Fibroblast of the aortic adventitia (primary cell): ENCODE data around the gene SLAIN2. TPM values are rescaled to one million over a fixed set of nuclear protein-coding genes. Genes with fewer than 3 reads are reported as not detected.
"Not testable (repeated sequence)": the region's sequence is repeated elsewhere in the genome, so short reads cannot be mapped to it uniquely, and the experiment has no call there.

Source experiments
- DNase-seq: peaks from one replicate; pipeline ENCODE4 v3.0.0-alpha.2; 2010; ENCODE audit warnings: low read depth
- H3K4me3 ChIP-seq: 2 replicates; pipeline ENCODE4 v1.5.1; 2011; ENCODE audit warnings: low read depth, mild to moderate bottlenecking, control low read depth, low read length, moderate library complexity
- CTCF ChIP-seq: IDR thresholded peaks from 2 replicates; pipeline ENCODE4 v1.5.1; 2011; ENCODE audit warnings: mild to moderate bottlenecking, low read length, control low read depth, inconsistent platforms; ENCODE audit not compliant: insufficient read depth
- total RNA-seq: library from RNA; depleted of rRNA; stranded (reverse); fragments of >200 nt; gene quantifications from 2 replicates; pipeline ENCODE4 v1.2.3, GENCODE V29; 2012; ENCODE audit warnings: low replicate concordance

SLAIN2 gene
- total RNA-seq, 1 donor: 93.5 TPM

- no peak overlapping the region for H3K4me3 ChIP-seq
- no peak for DNase-seq
- no peak for TF ChIP-seq CTCF
These were observed 35.8 kb upstream of the SLAIN2 start for GRCh38 chr4:48305508-48305907.

DNA sequence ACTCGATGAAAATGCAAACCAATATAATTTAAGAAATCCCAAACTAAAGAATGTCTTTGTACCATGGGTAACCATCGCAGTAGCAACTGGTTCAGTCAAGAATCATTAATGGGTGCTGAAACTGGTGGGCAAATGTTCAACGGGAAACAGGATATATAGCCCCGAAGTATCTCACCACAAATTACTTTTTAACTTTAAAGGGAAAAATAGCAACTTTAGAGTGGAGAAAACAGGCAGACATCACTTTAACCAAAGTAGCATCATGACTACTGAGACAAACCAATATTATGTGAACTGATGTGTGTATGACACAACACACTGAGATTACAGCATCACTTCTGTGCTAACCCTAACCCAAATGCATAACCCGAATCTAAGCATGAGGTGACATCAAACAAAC is 33.8 kb upstream of the SLAIN2 start:
- no peak overlapping the region for H3K4me3 ChIP-seq
- no peak for TF ChIP-seq CTCF
- no peak for DNase-seq

GRCh38 chr4:48308901-48309300 is 32.4 kb upstream of the SLAIN2 start:
- no peak for TF ChIP-seq CTCF
- no peak for DNase-seq
- no peak overlapping the region for H3K4me3 ChIP-seq

DNA sequence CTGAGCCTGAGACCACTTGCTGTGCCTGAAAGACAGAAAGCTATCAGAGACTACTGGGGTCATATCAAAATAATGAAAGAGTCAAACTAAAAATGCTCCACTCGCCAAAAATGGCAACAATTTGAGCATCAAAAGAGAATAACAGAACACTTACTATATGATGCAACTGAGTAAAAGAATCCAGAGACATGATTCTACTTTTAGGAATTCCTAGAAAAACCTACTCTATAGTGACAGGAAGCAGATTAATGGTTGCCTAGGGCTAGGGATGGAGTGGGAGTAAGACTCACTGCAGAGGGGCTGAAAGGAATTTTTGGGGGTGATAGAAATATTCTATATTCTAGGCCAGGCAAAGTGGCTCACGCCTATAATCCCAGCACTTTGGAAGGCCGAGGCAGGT is 29.4 kb upstream of the SLAIN2 start:
- no peak for TF ChIP-seq CTCF
- no peak for DNase-seq
- H3K4me3 ChIP-seq: no peak overlapping the region

GRCh38 chr4:48314746-48315145 is 26.6 kb upstream of the SLAIN2 start:
- DNase-seq, H3K4me3 ChIP-seq: not testable (repeated sequence)

- peak; percentile 84 for DNase-seq
- no peak overlapping the region for H3K4me3 ChIP-seq
- TF ChIP-seq CTCF: peak; percentile 80
These were observed 25.4 kb upstream of the SLAIN2 start for GRCh38 chr4:48315728-48316630.

DNA sequence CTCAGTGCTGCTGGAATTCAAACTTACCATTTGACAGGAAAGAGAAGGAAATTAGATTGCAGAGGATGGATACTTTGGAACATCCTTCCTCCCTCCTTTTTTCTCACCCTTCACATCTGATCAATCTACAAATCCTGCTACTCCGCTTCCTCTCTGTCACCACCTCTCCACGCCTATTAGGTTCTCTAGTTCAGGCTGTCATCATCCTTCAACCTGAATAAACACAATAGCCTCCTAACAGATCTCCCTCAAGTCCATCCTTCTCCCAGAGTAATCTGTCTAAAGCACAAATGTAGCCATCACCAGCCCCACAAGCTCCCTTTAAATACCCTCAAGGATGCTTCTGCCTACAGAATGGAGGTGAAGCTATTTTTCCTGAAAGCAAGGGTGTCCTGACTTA is 20.0 kb upstream of the SLAIN2 start:
- no peak overlapping the region for H3K4me3 ChIP-seq
- no peak for DNase-seq

More for the DNA sequence above, 20.0 kb upstream of the SLAIN2 start:
- TF ChIP-seq CTCF: no peak
